Measurements from ENCODE around the gene INAFM2. TPM values are rescaled to one million over a fixed set of nuclear protein-coding genes. Genes with fewer than 3 reads are reported as not detected.
A peak's percentile ranks its signal among the peaks of the same experiment; 100 is the strongest.

Gene INAFM2
- total and polyA plus RNA-seq, 9 of the 15 experiments (the other 6 are each of a cell fraction or from before 2014, with no cell fraction given) = 11.8 to 43.1 (median 27.2) TPM

GRCh38 chr15:40282147-40282868 is 41.2 kb upstream of the INAFM2 start (continued):
- TF ChIP-seq, protein P1, sequence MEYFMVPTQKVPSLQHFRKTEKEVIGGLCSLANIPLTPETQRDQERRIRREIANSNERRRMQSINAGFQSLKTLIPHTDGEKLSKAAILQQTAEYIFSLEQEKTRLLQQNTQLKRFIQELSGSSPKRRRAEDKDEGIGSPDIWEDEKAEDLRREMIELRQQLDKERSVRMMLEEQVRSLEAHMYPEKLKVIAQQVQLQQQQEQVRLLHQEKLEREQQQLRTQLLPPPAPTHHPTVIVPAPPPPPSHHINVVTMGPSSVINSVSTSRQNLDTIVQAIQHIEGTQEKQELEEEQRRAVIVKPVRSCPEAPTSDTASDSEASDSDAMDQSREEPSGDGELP (CRISPR knock-in tag; IDR thresholded peaks at IDR 0.05; ENCODE audit: borderline replicate concordance) = peak; percentile 45; the same call in 1 of the 2 replicates
- TF ChIP-seq KDM2B (CRISPR knock-in tag; IDR thresholded peaks at IDR 0.05) (peak; percentile 73), GABPB1 (CRISPR knock-in tag; IDR thresholded peaks at IDR 0.05) (0 out of 2 replicates have a peak, but pooled peaks have one; percentile 54), HDGF (IDR thresholded peaks at IDR 0.05) (no peak), E2F3 (CRISPR knock-in tag; IDR thresholded peaks at IDR 0.05) (peak; percentile 55; the same call in 1 of the 2 replicates), NR3C1 (CRISPR knock-in tag; IDR thresholded peaks at IDR 0.05) (peak; percentile 87), SNIP1 (IDR thresholded peaks at IDR 0.05; ENCODE audit: low read depth) (no peak), ZNF212 (CRISPR knock-in tag; IDR thresholded peaks at IDR 0.05) (no peak), ZNF12 (CRISPR knock-in tag; IDR thresholded peaks at IDR 0.05) (no peak), POLR2H (tag; IDR thresholded peaks at IDR 0.05; ENCODE audit: low read depth) (no peak), PHF20 (IDR thresholded peaks at IDR 0.05; ENCODE audit: partially characterized antibody) (no peak), ESRRB (CRISPR knock-in tag; IDR thresholded peaks at IDR 0.05; ENCODE audit: borderline replicate concordance) (no peak), USF1 (CRISPR knock-in tag; IDR thresholded peaks at IDR 0.05) (peak; percentile 42; the same call in 1 of the 2 replicates), NBN (IDR thresholded peaks at IDR 0.05; ENCODE audit: low read depth) (no peak), NUFIP1 (IDR thresholded peaks at IDR 0.05; ENCODE audit: partially characterized antibody) (no peak), ZNF24 (IDR thresholded peaks at IDR 0.05) (no peak), SAFB (IDR thresholded peaks at IDR 0.05; ENCODE audit: borderline replicate concordance, low read depth, low read length) (peak; percentile 76; the same call in 1 of the 2 replicates), SRSF1 (IDR thresholded peaks at IDR 0.05; ENCODE audit: low read depth, low read length) (no peak), ZNF354B (CRISPR knock-in tag; IDR thresholded peaks at IDR 0.05) (no peak), SMARCA5 (IDR thresholded peaks at IDR 0.05) (no peak), ZNF384 (IDR thresholded peaks at IDR 0.05; ENCODE audit: low read depth, low read length) (no peak), ZNF140 (CRISPR knock-in tag; IDR thresholded peaks at IDR 0.05) (no peak), ZNF507 (tag; conservative IDR thresholded peaks at IDR 0.05) (no peak), MYBL2 (IDR thresholded peaks at IDR 0.05; ENCODE audit: low read depth) (no peak), MYBL2 (CRISPR knock-in tag; IDR thresholded peaks at IDR 0.05; ENCODE audit: borderline replicate concordance) (no peak), TAF15 (IDR thresholded peaks at IDR 0.05; ENCODE audit: low read depth, low read length) (no peak), ZNF79 (CRISPR knock-in tag; IDR thresholded peaks at IDR 0.05; ENCODE audit: low read depth) (no peak), PHF21A (IDR thresholded peaks at IDR 0.05; ENCODE audit: borderline replicate concordance, low read depth) (no peak), MAFK (IDR thresholded peaks at IDR 0.05; ENCODE audit: low read length) (no peak)
- TF ChIP-seq, protein P2, sequence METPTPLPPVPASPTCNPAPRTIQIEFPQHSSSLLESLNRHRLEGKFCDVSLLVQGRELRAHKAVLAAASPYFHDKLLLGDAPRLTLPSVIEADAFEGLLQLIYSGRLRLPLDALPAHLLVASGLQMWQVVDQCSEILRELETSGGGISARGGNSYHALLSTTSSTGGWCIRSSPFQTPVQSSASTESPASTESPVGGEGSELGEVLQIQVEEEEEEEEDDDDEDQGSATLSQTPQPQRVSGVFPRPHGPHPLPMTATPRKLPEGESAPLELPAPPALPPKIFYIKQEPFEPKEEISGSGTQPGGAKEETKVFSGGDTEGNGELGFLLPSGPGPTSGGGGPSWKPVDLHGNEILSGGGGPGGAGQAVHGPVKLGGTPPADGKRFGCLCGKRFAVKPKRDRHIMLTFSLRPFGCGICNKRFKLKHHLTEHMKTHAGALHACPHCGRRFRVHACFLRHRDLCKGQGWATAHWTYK (CRISPR knock-in tag; IDR thresholded peaks at IDR 0.05) = peak; percentile 77

All from K562 (cell line).